GM19397 (cell line): ENCODE results near the gene PIGN.

Experiments
- ATAC-seq: cut with Tn5 transposase; IDR thresholded peaks from one replicate; pipeline ENCODE4 v1.9.1; 2021; ENCODE audit warnings: mild to moderate bottlenecking, moderate library complexity; ENCODE audit not compliant: unreplicated experiment

Gene PIGN

GRCh38 chr18:62186774-62187542, at the start of gene PIGN, which contains the start of gene RELCH:
Gene PIGN, minus strand, starts transcription at chr18:62187056. Its CDS starts 25,703 bp downstream, at chr18:62161353.
Gene RELCH, plus strand, starts transcription at chr18:62187255. Its CDS starts 251 bp downstream, at chr18:62187506.
- peak; percentile 89 for ATAC-seq

- ATAC-seq, result no peak
These were observed 49.4 kb upstream of the PIGN start for GRCh38 chr18:62236252-62236651.

- no peak for ATAC-seq
These were observed 39.2 kb upstream of the PIGN start for GRCh38 chr18:62226047-62226446.

GRCh38 chr18:62224229-62224628, 37.4 kb upstream of the PIGN start:
- no peak for ATAC-seq

- no peak for ATAC-seq
These were observed 27.9 kb upstream of the PIGN start for GRCh38 chr18:62214790-62215189.

- no peak for ATAC-seq
These were observed 24.5 kb upstream of the PIGN start for GRCh38 chr18:62211325-62211828.

GRCh38 chr18:62210138-62210537, 23.3 kb upstream of the PIGN start:
- no peak for ATAC-seq

- no peak for ATAC-seq
These were observed 22.2 kb upstream of the PIGN start for GRCh38 chr18:62209046-62209445.

- ATAC-seq, result no peak
These were observed 19.7 kb upstream of the PIGN start for GRCh38 chr18:62206593-62206992.

GRCh38 chr18:62205824-62206223, 19.0 kb upstream of the PIGN start:
- ATAC-seq, result no peak

GRCh38 chr18:62201870-62202269, 15.0 kb upstream of the PIGN start:
- ATAC-seq, result no peak

- no peak for ATAC-seq
These were observed 13.5 kb upstream of the PIGN start for GRCh38 chr18:62200121-62200914.

- ATAC-seq, result no peak
These were observed 12.8 kb upstream of the PIGN start for GRCh38 chr18:62199629-62200028.

GRCh38 chr18:62198259-62198658, 11.4 kb upstream of the PIGN start:
- no peak for ATAC-seq

GRCh38 chr18:62196980-62197379, 10.1 kb upstream of the PIGN start:
- no peak for ATAC-seq

GRCh38 chr18:62196079-62196478, 9.2 kb upstream of the PIGN start:
- ATAC-seq, result no peak

- no peak for ATAC-seq
These were observed 2.4 kb upstream of the PIGN start for GRCh38 chr18:62189208-62189607.

- ATAC-seq, result peak; percentile 3
These were observed 971 bp upstream of the PIGN start for GRCh38 chr18:62187543-62188510.

- peak; percentile 4 for ATAC-seq
These were observed 420 bp downstream of the PIGN start for GRCh38 chr18:62186499-62186773.

GRCh38 chr18:62183578-62184195, 3.2 kb downstream of the PIGN start:
- ATAC-seq, result no peak
